GM12878 (cell line): ENCODE measurements around the gene SLC25A47.

ENCODE experiments used
- EZH2 ChIP-seq: IDR thresholded peaks from 2 replicates; pipeline ENCODE4 v1.6.1; 2012; ENCODE audit warnings: low read depth, mild to moderate bottlenecking, control low read depth, inconsistent platforms, low read length, borderline replicate concordance; ENCODE audit not compliant: control insufficient read depth
- POLR2A ChIP-seq: IDR thresholded peaks from 2 replicates; pipeline ENCODE4 v1.6.1; 2011; ENCODE audit warnings: low read depth, mild to moderate bottlenecking, low read length

DNA sequence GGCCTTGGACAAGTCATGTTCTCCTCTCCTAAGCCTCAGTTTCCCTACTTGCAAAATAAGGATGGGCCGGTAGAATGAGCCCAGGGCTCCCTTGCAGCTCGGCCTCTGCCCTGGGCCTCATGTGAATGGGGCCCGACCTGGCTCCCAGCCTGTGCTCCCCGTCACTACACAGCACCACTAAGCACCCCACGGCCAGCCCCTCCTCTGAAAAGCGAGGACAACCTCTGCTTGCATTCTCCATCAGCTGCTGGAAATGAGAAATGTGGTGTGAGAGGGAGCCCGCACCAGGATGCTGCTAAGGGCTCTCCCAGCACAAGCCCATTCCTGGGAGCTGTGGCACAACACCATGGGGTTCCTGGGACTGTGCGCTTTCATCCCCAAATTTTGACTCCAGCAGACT, 10.2 kb downstream of the SLC25A47 start:
- TF ChIP-seq EZH2 (no peak), POLR2A (no peak)
